Left colon (tissue), 2 donors: Measurements from ENCODE around the gene SLC39A11. TPM values are rescaled to one million over a fixed set of nuclear protein-coding genes. Genes with fewer than 3 reads are reported as not detected.

Source experiments
- ATAC-seq: fragments of 200-7000 bp; cut with Tn5 transposase; one replicate; pipeline ENCODE4 v1.9.1; 2020; ENCODE audit warnings: mild to moderate bottlenecking, moderate library complexity
- DNase-seq, 2 donors: peaks; one replicate each; pipeline ENCODE4 v3.0.0-alpha.2; 2020
- intact Hi-C, 2 donors: fragments of 100-400 bp; cut with DNase I in 1 of 2; cut with micrococcal nuclease in 1 of 2; formaldehyde crosslinking; loops; one replicate each; pipeline versions ENCODE4 v1.11.2 to v1.14.0; 2022; cut with DNase I, micrococcal nuclease
- total RNA-seq, 2 donors: library from RNA; stranded (reverse); fragmentation: NEBNext Ultra II Directional; extraction: Animal tissue kit (Norgen Biotek cat#: 25700); gene quantifications; one replicate each; pipeline ENCODE4 v1.2.1, GENCODE V29; 2021
- donor health status: DM: no; HTN: no; CAD: no.
- donor health status: DM: yes; HTN: yes; CAD: no.

The SLC39A11 gene
- total RNA-seq, 2 donors from 2014 or later = 67.4 to 89.8 TPM

GRCh38 chr17:72732893-72733618 is 359.4 kb downstream of the SLC39A11 start:
- peak in 1 of 2 donors; percentile 24 for DNase-seq
- intact Hi-C loops = no loop called here
- peak; percentile 43 for ATAC-seq

- intact Hi-C loops = no loop called here
- ATAC-seq (peak; percentile 42), DNase-seq (no peak)
These were observed 362.4 kb downstream of the SLC39A11 start for GRCh38 chr17:72730077-72730476.

GRCh38 chr17:72726936-72727335 is 365.6 kb downstream of the SLC39A11 start:
- DNase-seq = no peak
- intact Hi-C loops = loop anchor here in 1 of 2 donors (10.0 kb wide), 2 partner anchors 428 to 518 kb away; no protein-coding TSS in a partner anchor
- ATAC-seq = no peak

- intact Hi-C loops = loop anchor here in 1 of 2 donors (10.0 kb wide), 2 partner anchors 429 to 519 kb away; no protein-coding TSS in a partner anchor
- DNase-seq (peak; percentile 41 to 73), ATAC-seq (peak; percentile 81)
These were observed 366.9 kb downstream of the SLC39A11 start for GRCh38 chr17:72725433-72726068.

- DNase-seq (no peak), ATAC-seq (no peak)
- intact Hi-C loops = loop anchor here in 1 of 2 donors (10.0 kb wide), 2 partner anchors 431 to 521 kb away; no protein-coding TSS in a partner anchor
These were observed 368.2 kb downstream of the SLC39A11 start for GRCh38 chr17:72724267-72724666.

GRCh38 chr17:72723711-72724110 is 368.8 kb downstream of the SLC39A11 start:
- no peak for DNase-seq
- intact Hi-C loops = loop anchor here in 1 of 2 donors (10.0 kb wide), 2 partner anchors 431 to 521 kb away; no protein-coding TSS in a partner anchor

GRCh38 chr17:72720494-72720825 is 372.0 kb downstream of the SLC39A11 start:
- no peak for DNase-seq
- intact Hi-C loops = loop anchor here in 1 of 2 donors (10.0 kb wide), 2 partner anchors 434 to 524 kb away; no protein-coding TSS in a partner anchor
- ATAC-seq = no peak

More at GRCh38 chr17:72723711-72724110, 368.8 kb downstream of the SLC39A11 start:
- no peak for ATAC-seq

- intact Hi-C loops = loop anchor here in 1 of 2 donors (10.0 kb wide), 2 partner anchors 435 to 525 kb away; no protein-coding TSS in a partner anchor
- DNase-seq (peak; percentile 19 to 34), ATAC-seq (no peak)
These were observed 372.7 kb downstream of the SLC39A11 start for GRCh38 chr17:72719578-72720493.

- ATAC-seq (no peak), DNase-seq (no peak)
- intact Hi-C loops = no loop called here
These were observed 373.3 kb downstream of the SLC39A11 start for GRCh38 chr17:72719206-72719577.

- no peak for DNase-seq
- intact Hi-C loops = no loop called here
- ATAC-seq = no peak
These were observed 374.8 kb downstream of the SLC39A11 start for GRCh38 chr17:72717676-72718075.

GRCh38 chr17:72717276-72717675 is 375.2 kb downstream of the SLC39A11 start:
- ATAC-seq (no peak), DNase-seq (no peak)
- intact Hi-C loops = no loop called here

- no peak for DNase-seq
These were observed 376.4 kb downstream of the SLC39A11 start for GRCh38 chr17:72715906-72716572.

GRCh38 chr17:72714357-72714966 is 378.0 kb downstream of the SLC39A11 start:
- DNase-seq = no peak
- intact Hi-C loops = loop anchor here in 1 of 2 donors (5.0 kb wide), 1 partner anchor 52 kb away; no protein-coding TSS in a partner anchor
- ATAC-seq = no peak

More at GRCh38 chr17:72715906-72716572, 376.4 kb downstream of the SLC39A11 start:
- intact Hi-C loops = no loop called here
- ATAC-seq = no peak

GRCh38 chr17:72713701-72714100 is 378.8 kb downstream of the SLC39A11 start:
- DNase-seq (no peak), ATAC-seq (no peak)
- intact Hi-C loops = loop anchor here in 1 of 2 donors (5.0 kb wide), 1 partner anchor 51 kb away; no protein-coding TSS in a partner anchor

GRCh38 chr17:72711521-72712310 is 380.8 kb downstream of the SLC39A11 start:
- no peak for DNase-seq
- ATAC-seq = no peak
- intact Hi-C loops = loop anchor here in 1 of 2 donors (5.0 kb wide), 1 partner anchor 49 kb away; no protein-coding TSS in a partner anchor

GRCh38 chr17:72710834-72711233 is 381.7 kb downstream of the SLC39A11 start:
- ATAC-seq (no peak), DNase-seq (no peak)
- intact Hi-C loops = loop anchor here in 1 of 2 donors (5.0 kb wide), 1 partner anchor 49 kb away; no protein-coding TSS in a partner anchor

GRCh38 chr17:72710202-72710601 is 382.3 kb downstream of the SLC39A11 start:
- intact Hi-C loops = loop anchor here in 1 of 2 donors (5.0 kb wide), 1 partner anchor 48 kb away; no protein-coding TSS in a partner anchor
- DNase-seq = no peak
- peak; percentile 57 for ATAC-seq
